GM19455 (cell line): ENCODE measurements around the gene LMAN1.

Experiments used
- ATAC-seq: cut with Tn5 transposase; IDR thresholded peaks from one replicate; pipeline ENCODE4 v1.9.1; 2021; ENCODE audit not compliant: unreplicated experiment

LMAN1 gene

DNA sequence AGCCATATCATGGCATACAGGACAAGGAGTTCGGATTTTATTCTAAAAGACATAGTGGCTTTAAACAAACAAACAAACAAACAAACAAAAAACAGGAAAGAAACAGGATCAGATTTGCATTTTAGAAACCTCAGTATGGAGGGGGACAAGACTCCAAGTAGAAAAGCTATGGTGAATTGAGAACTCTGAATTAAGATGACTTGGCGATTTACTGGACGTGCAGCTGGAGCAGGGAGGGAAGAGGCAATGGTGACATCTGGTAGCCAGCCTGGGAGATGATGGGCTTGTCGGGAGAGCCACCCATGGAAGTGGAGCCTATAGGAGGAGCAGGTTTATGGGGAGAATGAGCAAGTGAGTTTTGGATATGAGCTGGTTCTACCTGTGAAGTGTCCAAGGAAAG, 53.8 kb downstream of the LMAN1 start:
- ATAC-seq, result no peak

DNA sequence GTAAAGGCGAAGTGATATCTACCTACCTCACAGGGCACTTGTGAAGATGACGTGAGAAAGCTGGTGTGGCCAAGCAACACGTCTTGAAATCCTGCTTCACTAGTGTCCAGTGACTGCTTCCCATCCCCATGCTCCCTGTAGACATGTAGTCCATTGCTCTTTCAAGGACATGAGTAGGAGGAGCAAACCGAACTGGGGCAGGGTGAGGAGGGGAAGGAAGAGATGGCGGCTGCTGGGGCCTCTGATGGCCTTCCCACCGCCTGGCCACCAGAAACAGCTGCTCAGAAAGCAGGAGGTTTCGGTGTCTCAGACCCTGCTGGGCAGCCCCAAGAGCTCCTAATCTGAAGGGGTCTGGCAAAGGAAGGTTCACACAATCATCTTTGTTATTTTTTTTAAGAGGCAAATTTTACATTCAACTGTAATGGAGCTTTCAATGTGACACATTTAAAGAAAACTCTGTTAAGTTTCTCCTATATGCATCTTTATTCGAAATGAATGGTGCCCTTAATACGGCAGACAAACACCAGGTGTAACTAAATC, 55.3 kb downstream of the LMAN1 start:
- no peak for ATAC-seq

GRCh38 chr18:59303006-59303405, 56.1 kb downstream of the LMAN1 start:
- ATAC-seq, result no peak

DNA sequence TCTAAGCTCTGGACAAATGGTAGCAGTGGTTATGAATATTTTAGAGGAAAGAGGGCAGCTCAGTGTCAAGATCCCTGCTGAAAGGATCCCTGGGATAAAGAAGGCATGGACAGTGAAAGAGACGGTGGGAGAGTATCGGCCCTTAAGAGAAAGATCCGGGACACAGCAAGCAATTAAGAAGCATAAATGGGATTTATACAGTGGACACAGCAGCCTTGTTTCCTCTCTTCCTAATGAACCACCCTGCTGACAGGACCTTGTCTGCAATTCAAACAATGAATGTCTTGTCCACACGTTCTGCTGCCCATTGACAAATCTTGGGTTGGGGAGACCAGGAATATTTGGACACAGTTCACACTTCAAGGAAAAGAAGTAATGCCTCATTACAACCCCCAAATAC, 57.1 kb downstream of the LMAN1 start:
- ATAC-seq, result no peak

DNA sequence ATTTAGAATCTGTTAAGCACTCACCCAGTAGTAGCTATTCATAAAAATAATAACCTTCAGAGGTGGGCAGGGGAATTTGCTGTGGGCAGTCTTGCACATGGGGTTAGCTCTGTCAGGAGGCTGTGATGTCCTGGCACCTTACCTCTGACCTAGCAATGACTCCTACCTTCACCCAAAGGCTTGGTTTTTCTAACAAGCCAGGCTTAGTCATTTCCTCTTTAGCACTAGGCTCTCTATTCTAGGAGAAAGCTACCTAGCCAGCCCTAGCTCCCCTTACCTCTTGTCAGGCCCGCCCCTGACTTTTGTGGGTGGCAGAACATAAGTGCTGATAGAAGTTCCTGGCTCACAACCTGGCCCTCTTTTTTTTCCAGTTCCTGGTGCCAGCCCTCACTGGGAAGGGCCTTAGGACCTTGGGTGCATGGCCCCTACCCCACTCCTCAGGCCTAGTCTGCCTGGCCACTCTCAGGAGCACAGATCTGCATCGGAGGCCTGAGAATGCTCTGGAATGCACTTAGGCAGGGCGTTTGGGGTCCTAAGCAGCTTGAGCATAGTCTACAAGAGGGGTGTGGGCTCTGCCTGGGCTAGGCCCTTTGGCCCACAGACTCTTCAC, 58.3 kb downstream of the LMAN1 start:
- no peak for ATAC-seq

DNA sequence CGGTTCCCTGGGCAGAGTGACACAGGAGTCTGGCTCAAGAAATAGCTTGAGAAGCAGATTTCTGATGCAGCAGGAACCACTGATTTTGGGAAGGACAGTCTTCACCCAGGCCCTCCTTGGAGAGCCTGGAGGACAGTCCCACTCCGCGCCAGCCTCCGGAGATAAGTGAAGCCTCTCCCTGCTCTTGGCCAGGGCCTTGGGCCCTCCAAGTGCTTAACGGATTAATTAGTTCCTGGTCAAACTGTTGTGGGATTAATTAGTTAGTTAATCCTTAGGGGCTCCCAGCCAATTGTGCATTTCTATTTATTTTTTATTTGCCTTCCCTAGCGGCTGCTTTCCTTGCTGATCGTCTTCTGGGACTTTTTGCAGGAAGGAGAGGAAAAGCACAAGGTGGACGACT, 60.2 kb downstream of the LMAN1 start:
- ATAC-seq, result no peak

GRCh38 chr18:59293317-59293716, 65.7 kb downstream of the LMAN1 start:
- ATAC-seq, result no peak

- ATAC-seq, result no peak
Observed at GRCh38 chr18:59286341-59286740, 72.7 kb downstream of the LMAN1 start.

DNA sequence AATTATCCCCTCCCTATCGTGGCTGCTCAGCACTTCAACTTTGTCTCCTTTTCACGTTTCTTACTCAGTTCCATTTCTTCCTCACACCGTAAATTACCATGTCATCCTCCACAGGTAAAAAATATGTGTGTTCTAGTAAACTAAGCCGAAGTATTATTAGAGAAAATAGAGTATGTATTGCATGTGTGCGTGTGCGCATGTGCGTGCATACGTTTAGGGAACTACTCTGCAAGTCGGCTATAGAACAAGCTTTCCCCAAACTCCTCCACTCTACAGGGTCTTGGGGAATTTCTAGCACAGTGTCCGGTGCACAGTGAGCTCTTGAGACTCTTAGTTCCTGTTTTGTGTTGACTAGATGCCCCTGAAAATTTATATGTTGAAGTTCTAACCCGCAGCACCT, 76.7 kb downstream of the LMAN1 start:
- no peak for ATAC-seq

GRCh38 chr18:59279722-59280121, 79.3 kb downstream of the LMAN1 start:
- ATAC-seq, result no peak

- no peak for ATAC-seq
Observed at GRCh38 chr18:59279193-59279592, 79.9 kb downstream of the LMAN1 start.

- ATAC-seq, result no peak
Observed at GRCh38 chr18:59278793-59279192, 80.3 kb downstream of the LMAN1 start.
